ENCODE results near the gene NOTCH2.

NOTCH2 gene

DNA sequence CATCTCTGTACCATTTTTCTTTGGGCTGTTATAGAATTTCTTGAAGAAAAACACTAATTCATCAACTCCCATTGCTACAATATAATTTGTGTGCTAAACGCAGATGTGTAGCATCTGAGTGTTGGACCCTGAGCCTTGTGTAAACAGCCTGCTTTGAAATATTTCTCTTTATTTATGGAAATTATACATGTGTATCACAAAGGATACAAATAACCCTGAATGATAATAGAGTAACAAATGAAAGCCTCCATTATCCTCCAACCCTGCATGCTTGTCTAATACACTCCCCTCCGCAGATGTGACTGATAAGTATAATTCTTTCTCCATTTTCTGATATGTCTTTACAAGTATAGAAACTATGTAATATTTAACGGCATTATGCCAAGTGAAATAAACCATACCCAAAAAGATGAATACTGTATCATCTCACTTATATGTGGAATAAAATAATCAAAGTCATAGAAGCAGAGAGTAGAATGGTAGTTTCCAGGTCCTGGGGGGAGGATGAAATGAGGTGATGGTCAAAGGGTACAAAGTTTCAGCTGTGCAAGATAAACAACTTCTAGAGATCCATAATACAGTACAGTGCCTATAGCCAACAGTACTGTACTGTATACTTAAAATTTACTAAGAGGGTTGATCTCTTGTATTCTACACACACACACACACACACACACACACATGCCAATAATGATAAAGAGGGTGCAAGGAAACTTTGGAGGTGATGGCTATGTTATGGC, 170.3 kb downstream of the NOTCH2 start:
- no peak for DNase-seq

DNA sequence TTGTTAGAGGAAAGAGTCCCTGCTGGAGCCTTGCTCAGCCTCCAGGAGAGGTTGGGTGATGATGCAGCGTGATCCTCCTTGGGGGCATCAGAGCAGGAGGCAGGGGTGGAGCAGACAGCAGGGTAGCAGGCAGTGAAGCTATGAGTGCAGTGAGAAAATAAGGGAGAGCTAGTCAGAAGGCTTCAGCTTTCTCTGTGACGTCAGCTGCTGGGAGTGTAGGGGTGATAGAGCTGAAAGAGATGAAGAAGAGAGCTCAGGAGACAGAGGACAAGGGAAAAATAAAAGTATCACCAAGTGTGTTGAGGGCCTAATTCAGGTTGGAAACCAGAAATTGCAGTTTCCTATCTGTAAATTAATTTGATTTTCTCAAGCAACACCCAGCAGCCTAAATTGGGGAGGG, 170.9 kb downstream of the NOTCH2 start:
- DNase-seq: no peak

DNA sequence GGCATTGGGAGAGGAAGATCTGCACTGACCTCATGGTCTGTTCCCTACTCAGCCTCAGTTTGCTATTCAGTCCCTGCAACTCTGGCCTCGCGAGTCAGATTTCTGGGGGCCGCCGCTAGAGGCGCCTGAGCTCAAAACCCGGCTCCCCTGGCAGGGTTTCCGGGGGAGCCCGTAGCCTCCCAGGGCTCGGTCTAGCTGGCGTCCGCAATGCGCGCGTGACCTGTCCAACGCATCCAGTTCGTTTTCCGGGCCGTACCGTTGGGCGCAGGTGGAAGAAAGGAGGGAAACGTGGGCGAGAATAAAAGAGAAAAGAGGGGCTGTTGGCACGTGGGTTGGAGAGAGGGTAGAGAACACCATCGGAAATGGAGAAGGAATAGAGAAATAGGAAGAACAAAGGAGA, 173.2 kb downstream of the NOTCH2 start, which contains the start of gene ADAM30:
TSS of gene ADAM30 (minus strand) at position 213 of the 400 bp plus-strand sequence. CDS start at position 34, 179 bp downstream.
- no peak for DNase-seq

DNA sequence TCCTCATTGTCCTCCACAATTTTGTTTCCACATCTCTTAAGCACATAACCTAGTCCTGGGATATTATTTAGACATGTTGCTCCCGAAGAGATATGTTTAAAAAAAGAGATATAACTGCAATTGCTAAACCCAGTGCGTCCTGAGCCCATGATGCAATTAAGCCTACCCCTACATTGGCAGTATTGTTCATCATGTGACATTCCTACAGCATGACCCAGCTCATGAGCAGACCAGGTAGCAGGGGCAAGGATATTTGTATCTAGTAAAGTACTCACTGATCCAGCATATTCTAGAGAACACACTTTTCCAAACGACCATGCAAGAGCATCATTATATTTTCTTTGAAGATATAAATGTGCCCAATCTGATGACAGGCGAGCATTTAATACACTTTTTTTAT, 174.4 kb downstream of the NOTCH2 start:
- DNase-seq: no peak

DNA sequence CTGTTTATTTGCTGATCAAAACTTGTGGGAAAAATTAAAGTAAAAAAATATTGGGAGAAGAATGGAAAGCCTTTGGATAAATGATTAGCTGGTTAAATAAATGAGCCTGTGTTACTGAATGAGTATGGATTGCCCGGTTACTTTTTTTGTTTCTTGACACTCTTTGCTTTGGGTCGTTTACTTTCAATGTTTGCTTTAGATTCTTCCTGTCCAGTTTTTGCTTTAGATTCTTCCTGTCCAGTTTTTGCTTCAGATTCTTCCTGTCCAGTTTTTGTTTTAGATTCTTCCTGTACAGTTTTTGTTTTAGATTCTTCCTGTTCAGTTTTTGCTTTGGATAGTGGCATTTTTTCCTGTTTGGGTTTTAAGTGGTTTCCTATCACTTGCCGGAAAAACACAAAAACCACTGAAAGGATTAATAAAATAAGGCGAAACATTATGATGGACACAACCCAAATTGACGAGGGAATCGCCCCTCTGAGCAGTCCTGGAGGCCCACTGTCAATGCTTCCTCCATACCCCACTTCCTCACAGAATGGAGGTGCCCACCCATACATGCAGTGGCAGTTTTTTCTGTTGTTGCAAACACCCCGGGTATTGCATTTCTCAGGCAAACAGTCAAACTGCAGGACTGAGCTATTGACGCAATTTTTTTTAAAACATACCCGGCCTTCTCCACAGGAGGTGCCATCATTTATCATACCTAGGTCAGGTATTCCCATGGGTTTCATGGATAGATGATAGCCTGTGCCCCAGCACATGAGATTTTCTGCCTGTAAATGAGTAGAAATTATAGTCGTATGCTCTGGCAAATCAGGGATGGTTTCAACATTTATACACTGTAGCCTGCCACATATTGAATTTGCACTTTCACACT, 175.4 kb downstream of the NOTCH2 start:
- no peak for DNase-seq

DNA sequence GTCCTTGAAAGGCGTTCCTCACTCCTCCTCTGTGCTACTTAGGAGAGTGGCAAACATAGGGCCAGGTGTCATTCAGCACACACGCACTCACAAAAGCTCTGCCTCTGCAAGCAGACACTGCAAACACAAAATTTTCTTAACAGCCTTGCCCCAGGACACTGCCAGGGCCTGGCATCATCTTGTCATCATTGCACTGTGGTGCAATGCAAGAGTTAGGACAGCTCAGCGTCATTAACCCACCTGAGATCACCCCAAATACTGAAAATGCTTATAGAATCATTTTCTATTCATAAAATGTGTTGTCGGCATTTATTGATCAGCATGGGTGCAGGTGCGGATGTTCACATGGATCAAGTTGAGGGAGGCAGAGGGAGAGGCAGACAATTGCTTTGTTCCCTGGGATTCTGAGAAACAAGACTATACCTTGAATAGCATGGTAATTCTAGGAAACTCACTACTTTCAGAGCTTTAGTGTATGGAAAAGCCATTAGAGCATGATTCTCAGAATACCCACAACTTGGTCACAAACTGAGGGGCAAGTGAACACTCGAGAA, 176.1 kb downstream of the NOTCH2 start:
- no peak for DNase-seq

DNA sequence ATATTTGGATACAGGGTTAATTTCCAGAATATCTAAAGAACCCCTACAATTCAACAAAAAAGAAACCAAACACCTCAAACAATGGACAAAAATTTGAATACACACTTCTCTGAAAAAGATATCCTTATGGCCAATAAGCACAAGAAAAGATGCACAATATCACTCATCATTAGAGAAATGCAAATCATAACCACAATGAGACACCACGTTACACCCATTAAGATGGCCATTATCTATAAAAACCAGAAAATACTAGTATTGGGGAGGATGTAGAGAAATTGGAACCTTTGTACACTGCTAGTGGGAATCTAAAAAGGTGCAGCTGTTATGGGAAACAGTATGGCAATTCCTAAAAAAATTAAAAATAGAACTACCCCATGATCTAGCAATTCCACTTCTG, 178.1 kb downstream of the NOTCH2 start:
- no peak for DNase-seq

DNA sequence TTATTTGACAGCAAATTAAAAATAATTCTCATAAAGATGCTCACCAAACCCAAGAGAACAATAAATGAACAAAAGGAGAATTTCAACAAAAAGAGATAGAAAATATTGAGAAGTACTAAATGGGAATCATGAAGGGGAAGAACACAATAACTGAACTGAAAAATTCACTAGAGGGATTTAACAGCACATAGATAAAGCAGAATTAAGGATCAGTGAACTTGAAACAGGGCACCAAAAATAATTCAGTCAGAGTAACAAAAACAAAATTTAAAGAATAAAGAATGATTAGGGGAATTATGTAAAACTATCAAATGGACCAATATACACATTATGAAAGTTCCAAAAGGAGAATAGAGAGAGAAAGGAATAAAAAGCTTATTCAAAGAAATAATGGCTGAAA, 181.0 kb downstream of the NOTCH2 start:
- DNase-seq: no peak

DNA sequence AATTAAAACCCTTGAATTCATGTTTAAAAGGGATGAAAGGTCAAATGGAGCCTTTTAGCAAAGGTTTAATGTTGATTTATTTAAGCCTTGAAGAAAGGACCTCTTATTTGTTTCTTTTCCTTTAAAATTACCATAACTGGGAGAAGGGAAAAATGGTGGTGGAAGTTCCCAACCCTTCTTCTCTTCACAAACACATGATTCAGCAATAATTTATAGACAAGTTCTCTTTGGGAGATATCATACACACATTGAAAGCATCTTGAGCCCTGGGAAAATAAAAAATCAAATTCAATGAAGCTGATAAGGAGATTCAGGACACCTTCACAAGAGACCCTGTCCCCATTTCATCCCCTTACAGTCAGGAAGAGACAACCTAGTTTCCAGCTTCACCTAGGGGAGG, 182.0 kb downstream of the NOTCH2 start:
- DNase-seq: no peak

DNA sequence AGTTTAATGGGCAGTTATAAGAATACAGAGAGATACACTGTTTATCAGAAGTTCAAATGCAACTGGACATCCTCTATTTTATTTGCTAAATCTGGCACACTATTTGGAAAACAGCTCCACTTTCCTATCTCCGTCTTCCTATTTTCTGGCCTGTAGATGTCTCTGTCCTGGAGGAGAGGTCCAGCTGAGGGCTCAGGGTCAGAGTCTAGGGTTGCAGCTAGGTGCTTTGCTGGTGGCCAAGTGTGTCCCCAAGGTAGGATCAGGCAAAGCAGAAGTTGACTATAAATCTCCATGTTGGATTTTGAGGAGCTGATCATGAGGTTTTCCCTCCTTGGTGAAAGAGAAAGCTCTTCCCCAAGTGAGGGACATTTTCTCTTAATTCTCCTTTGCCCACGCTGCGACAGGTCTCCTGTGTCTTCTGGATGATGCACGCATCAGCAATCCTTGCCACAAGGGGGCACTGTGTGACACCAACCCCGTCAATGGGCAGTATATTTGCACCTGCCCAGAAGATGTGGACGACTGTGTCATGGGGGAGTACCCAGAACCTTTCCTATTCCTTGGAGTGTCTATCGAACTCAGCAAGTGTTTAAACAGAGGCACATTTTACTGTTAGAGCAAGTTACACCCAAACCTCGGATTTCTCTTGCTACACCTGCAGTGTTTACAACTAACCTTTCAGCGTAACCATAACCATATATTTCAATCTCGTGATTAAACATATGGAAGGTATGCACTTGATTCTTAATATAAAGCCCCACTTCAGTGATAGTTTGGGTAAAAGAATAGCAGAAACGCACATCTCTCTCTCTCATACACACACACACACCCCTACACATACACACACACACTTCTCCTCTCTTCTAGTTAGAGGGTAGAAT, 183.3 kb downstream of the NOTCH2 start:
- no peak for DNase-seq

DNA sequence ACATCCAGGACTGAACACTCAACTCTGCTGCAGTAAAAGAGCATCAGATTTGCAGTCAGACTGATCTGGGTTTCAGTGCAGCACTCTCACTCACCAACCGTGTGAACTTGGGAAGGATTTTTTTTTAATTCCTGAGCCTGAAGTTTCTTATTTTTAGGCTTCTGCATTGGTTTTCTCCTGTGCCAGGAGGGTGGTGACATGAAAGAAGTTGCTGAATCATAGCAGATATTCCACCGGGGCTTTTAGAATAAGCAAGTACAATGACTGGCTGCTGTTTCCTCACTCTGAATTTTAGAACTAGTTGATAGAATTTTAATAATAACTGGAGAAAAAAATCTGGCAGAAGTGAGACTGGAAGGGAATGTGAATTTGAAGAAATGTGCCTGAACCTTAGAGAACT, 184.8 kb downstream of the NOTCH2 start:
- DNase-seq: no peak

DNA sequence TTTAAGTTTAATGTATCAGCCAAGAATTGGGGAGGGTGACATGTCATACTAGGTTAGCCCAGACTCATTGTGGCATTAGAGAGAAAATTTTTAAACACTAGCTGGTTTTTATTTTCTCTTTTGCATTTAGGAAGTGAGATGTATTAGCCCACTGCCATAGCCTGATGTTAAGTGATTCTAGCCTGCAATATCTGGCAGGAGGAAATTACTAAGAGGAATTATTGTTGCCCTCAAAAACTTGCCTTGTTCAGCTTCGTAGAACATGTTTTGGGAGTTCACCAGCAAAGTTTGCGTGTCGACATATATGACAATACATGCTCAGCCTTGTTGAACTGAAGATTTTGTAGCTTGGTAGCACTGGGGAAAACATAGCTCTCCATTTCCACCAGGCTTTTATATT, 185.6 kb downstream of the NOTCH2 start:
- DNase-seq: no peak

DNA sequence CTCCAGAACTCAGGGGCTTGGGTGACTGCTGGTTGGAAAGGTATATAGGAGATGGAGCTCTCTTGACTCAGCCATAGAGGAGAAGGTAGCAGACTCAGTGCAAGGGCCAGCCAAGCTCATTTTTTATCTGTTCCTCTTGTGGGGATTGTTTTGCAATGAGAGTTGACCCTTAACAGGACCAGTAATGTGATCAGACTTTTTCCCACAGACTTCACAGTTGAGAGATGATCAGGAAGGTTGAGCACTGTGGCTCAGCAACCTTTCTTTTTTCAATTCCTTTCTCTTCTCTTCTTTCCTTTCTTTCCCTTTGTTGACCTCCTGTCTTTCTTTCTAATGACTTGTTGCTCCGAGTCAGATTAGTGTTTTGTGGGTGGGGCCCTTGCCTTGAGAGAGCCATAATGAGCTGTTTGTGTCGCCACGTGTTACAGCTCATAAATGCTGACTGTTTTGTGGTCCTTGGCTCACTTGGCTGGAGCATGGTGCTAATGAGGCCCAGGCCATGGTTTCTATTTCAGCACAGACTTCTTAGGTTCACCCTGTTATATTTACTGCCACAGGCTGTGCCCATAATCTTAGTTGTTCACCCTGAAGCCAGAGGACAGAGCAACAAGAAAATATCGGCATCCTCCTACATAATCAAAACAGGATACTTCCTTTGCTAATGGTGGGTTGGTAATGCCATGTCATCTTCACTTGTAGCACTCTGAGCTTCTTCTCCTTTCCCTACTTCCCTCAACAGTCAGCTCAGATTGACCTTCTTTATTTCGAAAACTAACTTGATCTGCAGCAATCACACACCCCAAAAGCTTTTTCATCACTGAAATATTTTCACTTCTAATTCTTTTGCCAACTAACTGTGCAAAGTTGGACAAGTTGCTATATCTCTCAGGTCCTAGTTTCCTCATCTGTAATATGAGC, 187.1 kb downstream of the NOTCH2 start:
- no peak for DNase-seq

DNA sequence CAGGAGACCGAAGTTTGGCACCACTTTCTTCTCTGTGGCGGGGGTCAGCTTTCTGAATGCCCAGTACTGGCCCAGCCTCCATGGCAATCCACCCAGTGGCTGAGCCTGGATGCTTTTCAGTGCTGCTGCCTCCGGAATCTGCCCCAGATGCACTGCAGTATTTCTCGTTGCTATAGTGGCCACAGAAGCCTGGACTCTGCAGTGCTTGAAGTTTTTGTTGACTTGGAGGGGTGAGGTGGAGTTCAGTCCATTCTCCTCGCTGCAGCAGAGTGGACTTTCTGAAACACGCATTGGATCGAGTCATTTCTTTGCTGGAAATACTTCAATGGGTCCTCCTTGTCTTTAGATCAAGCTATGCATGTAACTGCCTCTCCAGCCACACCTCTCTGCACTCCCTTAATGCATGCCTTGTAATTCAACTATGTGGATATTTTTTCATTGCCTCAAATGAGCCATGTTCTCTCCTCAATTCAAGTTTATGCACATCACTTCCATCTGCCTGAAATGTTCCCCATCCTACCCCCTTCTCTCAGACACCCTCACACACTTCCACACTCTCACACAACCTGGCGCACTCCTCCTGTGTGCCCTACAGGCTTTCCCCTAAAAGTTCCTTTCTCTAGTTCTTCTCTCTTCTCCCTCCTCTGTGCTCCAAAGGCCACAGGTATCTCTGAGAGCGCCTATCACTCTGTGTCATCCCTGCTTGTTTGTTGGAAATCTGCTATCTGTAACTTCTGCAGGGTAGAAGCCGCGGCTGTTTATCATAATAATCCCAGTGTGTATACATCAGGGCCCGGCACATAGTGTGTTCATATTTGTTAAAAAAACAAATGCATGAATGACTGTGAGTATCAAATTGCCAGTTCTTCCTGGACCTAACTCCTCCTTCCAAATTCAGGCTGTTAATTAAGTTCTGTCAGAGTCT, 189.7 kb downstream of the NOTCH2 start:
- no peak for DNase-seq

DNA sequence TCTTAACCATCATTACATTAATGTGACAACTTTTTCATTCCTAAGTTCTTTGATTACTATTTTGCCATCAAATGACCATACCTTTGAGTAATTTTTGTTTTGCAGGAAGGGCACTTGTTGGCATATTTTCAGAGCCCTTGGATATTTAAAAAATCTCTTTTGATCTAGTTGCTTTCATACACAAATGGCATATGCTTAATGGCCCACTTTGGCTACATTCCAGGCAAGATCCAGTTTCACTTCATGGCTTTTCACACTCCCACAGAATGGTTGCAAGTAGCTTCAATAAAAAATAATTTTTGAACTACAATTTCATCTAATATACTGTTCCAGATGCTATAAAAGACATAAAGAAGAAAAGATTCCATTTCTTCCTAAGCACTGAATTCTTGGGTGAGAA, 191.3 kb downstream of the NOTCH2 start:
- DNase-seq: no peak

DNA sequence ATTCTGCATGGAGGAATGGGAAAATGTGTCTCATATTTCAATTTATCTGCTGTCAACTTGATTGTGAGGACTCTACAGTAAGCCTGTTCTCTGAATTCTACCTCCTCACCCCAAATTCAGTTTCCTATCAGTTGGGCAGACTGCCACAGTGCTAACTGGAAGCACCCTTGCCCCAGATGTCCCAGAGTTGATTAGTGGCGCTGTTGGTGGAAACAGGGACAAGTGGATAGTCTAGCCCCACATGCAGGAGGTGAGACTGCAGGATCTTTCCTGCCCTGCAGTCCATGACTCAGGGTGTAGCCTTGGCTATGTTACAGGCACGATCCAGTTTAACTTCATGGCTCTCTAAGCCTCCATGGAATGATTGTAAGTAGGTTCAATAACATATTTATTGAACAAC, 195.3 kb downstream of the NOTCH2 start:
- DNase-seq: no peak

DNA sequence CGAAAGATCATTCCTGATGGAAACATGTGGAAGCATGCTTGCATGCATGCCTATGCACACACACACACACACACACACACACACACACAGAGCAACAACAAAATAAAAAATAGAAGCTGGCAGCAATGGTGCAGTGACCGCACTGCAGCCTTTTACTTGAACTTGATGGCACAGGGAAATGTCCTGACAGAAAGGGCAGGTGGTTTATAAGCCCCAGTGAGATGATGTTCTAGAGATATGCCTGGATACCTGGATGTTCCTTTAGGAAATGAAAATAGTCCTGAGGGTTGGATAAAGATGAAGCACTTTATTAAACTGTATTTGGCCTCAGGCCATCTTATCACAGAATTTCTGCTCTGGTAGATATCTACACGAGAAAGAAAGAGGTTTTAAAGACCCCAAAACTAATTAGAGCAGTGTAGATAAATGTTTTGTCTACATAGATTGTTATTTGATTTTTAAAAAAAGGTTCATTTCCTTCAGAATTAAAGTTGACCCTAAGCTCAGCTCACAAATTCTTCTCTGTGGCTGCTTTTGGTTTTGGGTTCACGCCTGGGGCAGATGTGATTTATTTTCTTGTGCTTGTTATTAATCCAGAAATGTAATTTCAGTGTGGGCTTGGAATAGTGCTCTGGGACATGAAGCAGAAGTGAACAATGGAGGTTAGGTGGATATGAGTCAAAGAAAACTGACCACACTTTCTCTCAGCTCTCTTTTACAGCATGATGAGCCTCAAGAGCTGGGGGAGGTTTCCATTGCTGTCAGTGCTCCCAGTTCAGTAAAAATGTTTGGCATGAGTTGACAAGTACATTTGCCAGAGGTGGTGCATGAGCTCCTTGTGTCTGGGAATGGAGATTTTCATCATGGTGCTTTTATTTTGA, 196.1 kb downstream of the NOTCH2 start:
- no peak for DNase-seq

DNA sequence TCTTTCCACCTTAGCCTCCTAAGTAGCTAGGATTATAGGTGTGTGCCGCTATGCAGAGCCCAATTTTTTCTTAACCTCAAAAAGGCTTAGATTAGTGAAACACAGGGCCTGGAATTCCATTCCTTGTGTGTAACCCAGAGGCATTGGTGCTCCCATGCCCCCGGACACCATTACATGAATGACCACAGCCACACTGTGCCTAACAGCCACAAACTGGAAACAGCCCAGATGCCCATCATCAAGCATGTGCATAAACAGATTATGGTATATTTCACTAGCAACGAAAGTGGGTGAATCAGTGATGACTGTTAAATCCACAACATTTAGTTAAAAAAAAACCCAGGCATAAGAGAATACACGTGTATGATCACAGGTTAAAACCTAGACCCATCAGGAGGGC, 197.6 kb downstream of the NOTCH2 start:
- DNase-seq: no peak

DNA sequence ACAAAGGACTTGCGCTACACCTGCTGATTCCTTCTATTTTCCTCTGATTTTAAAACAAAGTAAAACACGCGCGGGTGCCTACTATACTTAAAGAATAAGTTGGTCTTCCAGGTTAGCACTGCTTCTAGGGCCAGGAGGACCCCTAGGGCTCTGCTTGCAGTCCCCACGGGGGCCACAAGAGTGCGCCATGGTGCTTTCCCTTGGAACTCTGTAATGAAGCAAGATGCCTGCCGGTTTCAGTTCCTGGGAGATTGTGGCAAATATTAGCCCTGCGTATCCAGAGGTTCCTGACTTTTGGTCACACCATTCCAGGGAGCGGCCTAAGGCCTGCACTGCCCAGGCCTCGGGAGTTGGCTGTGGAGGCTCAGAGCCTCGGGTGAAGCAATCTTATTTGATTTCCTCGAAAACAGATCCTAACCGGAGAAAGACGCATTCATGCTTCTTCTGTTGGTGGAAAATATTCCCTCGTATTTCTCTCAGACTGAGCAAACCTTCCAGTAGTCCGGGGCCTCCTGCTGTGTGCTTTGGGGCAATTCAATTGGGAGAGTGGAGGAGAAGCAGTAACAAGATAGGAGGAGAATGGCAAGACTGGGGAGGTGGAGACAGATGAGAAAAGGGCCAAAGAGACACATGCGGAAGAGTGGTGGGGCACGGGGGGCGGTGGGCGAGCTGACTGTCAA, 198.4 kb downstream of the NOTCH2 start:
- DNase-seq: peak; percentile 52
